Psoas muscle (tissue), 8 donors: Measurements from ENCODE around the gene RETREG2. TPM values are rescaled to one million over a fixed set of nuclear protein-coding genes. Genes with fewer than 3 reads are reported as not detected.
A peak's percentile ranks its signal among the peaks of the same experiment; 100 is the strongest.

Source experiments
- ATAC-seq, 4 donors: fragments of 200-7000 bp; cut with Tn5 transposase; one replicate each; pipeline ENCODE4 v1.9.1; 2020; ENCODE audit warnings: moderate library complexity in 3 of 4, mild to moderate bottlenecking in 2 of 4
- DNase-seq, 2 donors: peaks; one replicate each; pipeline ENCODE4 v3.0.0-alpha.2; 2020
- H3K27ac ChIP-seq: fragments of 200-600 bp; one replicate; pipeline ENCODE4 v1.8.0; 2022
- H3K27me3 ChIP-seq, 3 donors: fragments of 200-600 bp in 1 of 3; one replicate each; pipeline versions ENCODE4 v1.6.1 to v1.8.0; 2013 to 2022; ENCODE audit warnings: low read length in 2 of 3, mild to moderate bottlenecking in 2 of 3, moderate library complexity in 1 of 3; ENCODE audit not compliant: insufficient read depth in 3 of 3
- H3K36me3 ChIP-seq, 2 donors: fragments of 200-600 bp in 1 of 2; one replicate each; pipeline versions ENCODE4 v1.6.1 to v1.8.0; 2013 to 2022; ENCODE audit warnings: low read depth in 1 of 2, mild to moderate bottlenecking in 1 of 2, moderate library complexity in 1 of 2; ENCODE audit not compliant: insufficient read depth in 1 of 2
- H3K4me1 ChIP-seq: fragments of 200-600 bp; one replicate; pipeline ENCODE4 v1.8.0; 2022
- H3K4me3 ChIP-seq: fragments of 200-600 bp; one replicate; pipeline ENCODE4 v1.8.0; 2022; ENCODE audit warnings: mild to moderate bottlenecking
- H3K9me3 ChIP-seq: fragments of 200-600 bp; one replicate; pipeline ENCODE4 v1.8.0; 2022
- WGBS, 3 donors: extraction: QIAGEN DNeasy Blood & Tissue Kit; methylation state at CpG; one replicate each; pipeline versions ENCODE4 v1.1.6 to v1.1.7; 2013; 5-methylcytosine and 5-hydroxymethylcytosine counted together
- intact Hi-C, 2 donors: fragments of 100-400 bp; cut with DNase I; formaldehyde crosslinking; loops; one replicate each; pipeline versions ENCODE4 v1.11.0 to v1.14.2; 2022
- polyA plus RNA-seq, 3 donors: library from polyadenylated mRNA; stranded (reverse); fragments of 200-250 nt; gene quantifications; one replicate each; pipeline ENCODE4 v1.2.3, GENCODE V29; 2013
- total RNA-seq, 4 donors: library from RNA; stranded (reverse); fragmentation: NEBNext Ultra II Directional in 2 of 4; extraction: Animal tissue kit (Norgen Biotek cat#: 25700) in 2 of 4; gene quantifications; one replicate each; pipeline versions ENCODE4 v1.2.1 to v1.2.4, GENCODE V29; 2021 to 2023
- TF ChIP-seq, protein P1 (sequence below): fragments of 200-600 bp; IDR thresholded peaks from one replicate; pipeline ENCODE4 v1.8.0; 2022; ENCODE audit warnings: antibody characterized with exemption
- donor health status: healthy with polysubstance abuse.
- donor health status: DM: no; HTN: no; CAD: no; lungs with moderate emphysema.
- donor health status: Bipolar disorder and iron deficiency.
- donor health status: healthy.
- donor health status: DM: yes; HTN: yes; CAD: no.
- donor health status: DM: no; HTN: no; CAD: no.
- donor health status: DM: no; HTN: no; CAD: no.
- donor health status: DM: yes; HTN: yes; CAD: no.

The RETREG2 gene
- total and polyA plus RNA-seq, 7 donors, result 28.1 to 71.4 (median 38.1) TPM

DNA sequence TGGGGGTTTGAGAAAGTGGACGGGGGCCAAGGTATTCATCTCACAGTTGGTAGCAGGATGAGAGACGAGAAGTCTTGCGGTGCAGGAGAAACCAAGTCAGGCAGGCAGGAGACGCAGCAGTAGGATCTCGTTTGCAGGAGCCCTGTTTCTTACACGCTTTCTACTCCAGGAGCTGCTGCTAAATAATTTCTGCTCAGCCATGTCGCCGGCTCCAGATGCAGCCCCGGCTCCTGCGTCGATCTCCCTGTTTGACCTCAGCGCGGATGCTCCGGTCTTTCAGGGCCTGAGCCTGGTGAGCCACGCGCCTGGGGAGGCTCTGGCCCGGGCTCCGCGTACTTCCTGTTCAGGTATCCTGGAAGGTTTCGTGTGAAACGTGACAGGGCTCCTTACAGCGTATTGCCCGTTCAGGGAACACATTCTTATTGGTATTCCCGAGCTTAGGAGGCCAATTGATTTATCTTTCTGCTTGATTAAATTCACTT lies 52.0 kb downstream of the RETREG2 start:
- intact Hi-C loops, result no loop called here
- ATAC-seq (peak; percentile 5 to 46 (median 24)), DNase-seq (peak in 1 of 2 donors; percentile 74)
- no peaks in the 10 kb centered on the region for H3K9me3 ChIP-seq
- peak overlapping the region; percentile 87 for H3K4me3 ChIP-seq
- H3K27ac ChIP-seq, result peak overlapping the region; percentile 98
- H3K4me1 ChIP-seq, result peaks cover 19% of the 10 kb centered on the region
- H3K36me3 ChIP-seq, result peaks cover 13 to 71% of the 10 kb centered on the region in 2 donors
- 0 to 1% (median 1%) methylated on average over 24 of the region's 24 CpGs for WGBS, 3 donors
- TF ChIP-seq, protein P1, sequence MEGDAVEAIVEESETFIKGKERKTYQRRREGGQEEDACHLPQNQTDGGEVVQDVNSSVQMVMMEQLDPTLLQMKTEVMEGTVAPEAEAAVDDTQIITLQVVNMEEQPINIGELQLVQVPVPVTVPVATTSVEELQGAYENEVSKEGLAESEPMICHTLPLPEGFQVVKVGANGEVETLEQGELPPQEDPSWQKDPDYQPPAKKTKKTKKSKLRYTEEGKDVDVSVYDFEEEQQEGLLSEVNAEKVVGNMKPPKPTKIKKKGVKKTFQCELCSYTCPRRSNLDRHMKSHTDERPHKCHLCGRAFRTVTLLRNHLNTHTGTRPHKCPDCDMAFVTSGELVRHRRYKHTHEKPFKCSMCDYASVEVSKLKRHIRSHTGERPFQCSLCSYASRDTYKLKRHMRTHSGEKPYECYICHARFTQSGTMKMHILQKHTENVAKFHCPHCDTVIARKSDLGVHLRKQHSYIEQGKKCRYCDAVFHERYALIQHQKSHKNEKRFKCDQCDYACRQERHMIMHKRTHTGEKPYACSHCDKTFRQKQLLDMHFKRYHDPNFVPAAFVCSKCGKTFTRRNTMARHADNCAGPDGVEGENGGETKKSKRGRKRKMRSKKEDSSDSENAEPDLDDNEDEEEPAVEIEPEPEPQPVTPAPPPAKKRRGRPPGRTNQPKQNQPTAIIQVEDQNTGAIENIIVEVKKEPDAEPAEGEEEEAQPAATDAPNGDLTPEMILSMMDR, result no peak
- H3K27me3 ChIP-seq, result no peaks in the 10 kb centered on the region

DNA sequence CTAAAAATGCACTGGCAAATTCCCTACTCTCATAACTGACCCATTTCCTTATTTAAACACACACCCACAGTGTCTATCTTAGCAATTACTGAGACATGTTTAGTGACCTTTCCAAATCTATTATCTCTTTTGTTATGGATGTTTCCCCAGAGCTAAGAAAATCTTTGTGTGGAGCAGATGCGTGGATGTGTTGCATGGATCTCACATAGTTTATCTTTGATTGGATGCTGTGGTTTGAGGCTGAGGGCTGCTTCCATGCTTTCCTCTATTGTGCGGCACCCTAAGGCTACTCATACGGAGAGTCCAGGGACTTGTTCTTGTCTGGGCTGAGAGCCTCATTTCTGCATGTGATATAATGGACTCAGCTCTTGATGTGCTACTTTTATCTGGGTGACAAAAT lies 56.3 kb downstream of the RETREG2 start:
- Histone ChIP-seq H3K27ac (no peak overlapping the region), H3K27me3 (no peaks in the 10 kb centered on the region), H3K4me1 (peaks cover 8% of the 10 kb centered on the region), H3K4me3 (no peak overlapping the region), H3K36me3 (peaks cover 24 to 77% of the 10 kb centered on the region in 2 donors), H3K9me3 (no peaks in the 10 kb centered on the region)
- ATAC-seq (no peak), DNase-seq (no peak)
- intact Hi-C loops, result no loop called here
- 71 to 95% (median 85%) methylated on average over 3 of the region's 3 CpGs for WGBS, 3 donors
- TF ChIP-seq, protein P1, result no peak

Other genes with a start within 250 kb of the RETREG2 start
- gene CDK5R2, start 218.6 kb upstream of the RETREG2 start, total RNA-seq, result not detected
- gene CDK5R2, start 218.6 kb upstream of the RETREG2 start, polyA plus RNA-seq, result under 1 TPM in 1 of 3 donors, not detected in 2; 0.03 TPM
- gene FEV, start 193.1 kb upstream of the RETREG2 start, total RNA-seq, result not detected
- gene FEV, start 193.1 kb upstream of the RETREG2 start, polyA plus RNA-seq, result not detected
- not detected for gene CRYBA2, start 184.9 kb upstream of the RETREG2 start, total RNA-seq
- under 1 TPM in 1 of 3 donors, not detected in 2; 0.08 TPM for gene CRYBA2, start 184.9 kb upstream of the RETREG2 start, polyA plus RNA-seq
- gene CFAP65, start 136.8 kb upstream of the RETREG2 start, total RNA-seq, result not detected
- gene CFAP65, start 136.8 kb upstream of the RETREG2 start, polyA plus RNA-seq, result not detected
- gene IHH, start 117.4 kb upstream of the RETREG2 start, total RNA-seq, result not detected
- gene IHH, start 117.4 kb upstream of the RETREG2 start, polyA plus RNA-seq, result under 1 TPM in 2 of 3 donors, not detected in 1; 0.03 to 0.12 TPM
- gene NHEJ1, start 17.5 kb upstream of the RETREG2 start, total RNA-seq, result 10 to 100 TPM; 11.5 to 18.5 (median 13.4) TPM
- 10 to 100 TPM; 10.7 to 20.5 (median 15.5) TPM for gene NHEJ1, start 17.5 kb upstream of the RETREG2 start, polyA plus RNA-seq
- gene SLC23A3, start 8.2 kb upstream of the RETREG2 start, total RNA-seq, result under 1 TPM in 3 of 4 donors, not detected in 1; 0.12 to 0.86 (median 0.16) TPM
- under 1 TPM; 0.09 to 0.25 (median 0.10) TPM for gene SLC23A3, start 8.2 kb upstream of the RETREG2 start, polyA plus RNA-seq
- 10 to 100 TPM; 58.5 to 76.0 (median 70.0) TPM for gene CNPPD1, start 1.4 kb upstream of the RETREG2 start, total RNA-seq
- 10 to 100 TPM; 71.0 to 81.5 (median 72.7) TPM for gene CNPPD1, start 1.4 kb upstream of the RETREG2 start, polyA plus RNA-seq
- gene ZFAND2B, start 28.5 kb downstream of the RETREG2 start, total RNA-seq, result 10 to 100 TPM; 19.0 to 26.6 (median 22.1) TPM
- 10 to 100 TPM; 22.4 to 46.2 (median 32.6) TPM for gene ZFAND2B, start 28.5 kb downstream of the RETREG2 start, polyA plus RNA-seq
- gene ABCB6, start 40.7 kb downstream of the RETREG2 start, total RNA-seq, result 10 to 100 TPM; 24.4 to 55.7 (median 43.5) TPM
- 10 to 100 TPM; 31.0 to 64.9 (median 42.2) TPM for gene ABCB6, start 40.7 kb downstream of the RETREG2 start, polyA plus RNA-seq
- gene ATG9A, start 51.4 kb downstream of the RETREG2 start, total RNA-seq, result 100 to 1,000 TPM; 111 to 180 (median 122) TPM
- gene ATG9A, start 51.4 kb downstream of the RETREG2 start, polyA plus RNA-seq, result 100 to 1,000 TPM in 1 of 3 donors, 10 to 100 TPM in 2; 41.6 to 107 (median 74.0) TPM
- 10 to 100 TPM in 3 of 4 donors, 1 to 10 TPM in 1; 9.3 to 29.4 (median 15.2) TPM for gene ANKZF1, start 51.5 kb downstream of the RETREG2 start, total RNA-seq
- 10 to 100 TPM in 2 of 3 donors, 1 to 10 TPM in 1; 8.7 to 27.8 (median 14.9) TPM for gene ANKZF1, start 51.5 kb downstream of the RETREG2 start, polyA plus RNA-seq
- gene GLB1L, start 67.2 kb downstream of the RETREG2 start, total RNA-seq, result 1 to 10 TPM in 1 of 4 donors, under 1 TPM in 3; 0.59 to 1.6 (median 0.92) TPM
- gene GLB1L, start 67.2 kb downstream of the RETREG2 start, polyA plus RNA-seq, result 1 to 10 TPM in 1 of 3 donors, under 1 TPM in 2; 0.55 to 3.7 (median 0.82) TPM
- gene STK16, start 67.2 kb downstream of the RETREG2 start, total RNA-seq, result 10 to 100 TPM; 11.6 to 16.7 (median 14.3) TPM
- 10 to 100 TPM; 15.8 to 38.5 (median 29.7) TPM for gene STK16, start 67.2 kb downstream of the RETREG2 start, polyA plus RNA-seq
- not detected for gene TUBA4B, start 75.0 kb downstream of the RETREG2 start, total RNA-seq
- under 1 TPM in 1 of 3 donors, not detected in 2; 0.06 TPM for gene TUBA4B, start 75.0 kb downstream of the RETREG2 start, polyA plus RNA-seq
- 100 to 1,000 TPM; 522 to 707 (median 613) TPM for gene TUBA4A, start 75.6 kb downstream of the RETREG2 start, total RNA-seq
- 100 to 1,000 TPM; 291 to 618 (median 508) TPM for gene TUBA4A, start 75.6 kb downstream of the RETREG2 start, polyA plus RNA-seq
- 100 to 1,000 TPM in 3 of 4 donors, 10 to 100 TPM in 1; 93.1 to 173 (median 117) TPM for gene DNAJB2, start 101.1 kb downstream of the RETREG2 start, total RNA-seq
- gene DNAJB2, start 101.1 kb downstream of the RETREG2 start, polyA plus RNA-seq, result 100 to 1,000 TPM in 2 of 3 donors, 10 to 100 TPM in 1; 99.6 to 204 (median 100) TPM
- gene PTPRN, start 131.1 kb downstream of the RETREG2 start, total RNA-seq, result 1 to 10 TPM in 1 of 4 donors, under 1 TPM in 1, not detected in 2; 0.91 to 1.1 TPM
- gene PTPRN, start 131.1 kb downstream of the RETREG2 start, polyA plus RNA-seq, result under 1 TPM; 0.03 to 0.17 (median 0.04) TPM
- gene RESP18, start 154.5 kb downstream of the RETREG2 start, total RNA-seq, result not detected
- not detected for gene RESP18, start 154.5 kb downstream of the RETREG2 start, polyA plus RNA-seq
- 10 to 100 TPM; 60.9 to 88.3 (median 63.9) TPM for gene DNPEP, start 209.6 kb downstream of the RETREG2 start, total RNA-seq
- gene DNPEP, start 209.6 kb downstream of the RETREG2 start, polyA plus RNA-seq, result 10 to 100 TPM; 46.7 to 93.1 (median 68.7) TPM
- over 10,000 TPM; 12,653 to 14,820 (median 13,821) TPM for gene DES, start 240.1 kb downstream of the RETREG2 start, total RNA-seq
- over 10,000 TPM in 2 of 3 donors, 1,000 to 10,000 TPM in 1; 8,143 to 13,925 (median 13,727) TPM for gene DES, start 240.1 kb downstream of the RETREG2 start, polyA plus RNA-seq